ENCODE results near the gene ZMIZ2.

ZMIZ2 gene

GRCh38 chr7:44750424-44750823, 1.8 kb downstream of the ZMIZ2 start:
- Histone ChIP-seq H3K36me3 (peaks cover 0 to 32% (median 7%) of the 10 kb centered on the region in 11 experiments; a peak in 10 of 22 replicates), H3K4me1 (peaks cover 46 to 65% (median 57%) of the 10 kb centered on the region in 10 experiments), H3K9me3 (replicated peaks in 1 of 11) (no peaks in the 10 kb centered on the region), H4K20me1 (peaks cover 43 to 66% (median 55%) of the 10 kb centered on the region in 11 experiments; a peak in 20 of 22 replicates), H3K27ac (peak overlapping the region in 9 of 11 experiments; percentile 12 to 52 (median 43); a peak in 11 of 22 replicates), H3K4me2 (peak overlapping the region; percentile 87 to 100 (median 98)), H3K9ac (peak overlapping the region in 10 of 11 experiments; percentile 10 to 99 (median 95); a peak in 15 of 22 replicates), H3K4me3 (peak overlapping the region; percentile 1 to 100 (median 98); a peak in 16 of 20 replicates), H3K27me3 (no peaks in the 10 kb centered on the region)
- TF ChIP-seq Cebpa-rat (IDR thresholded peaks at IDR 0.05), result no peak

GRCh38 chr7:44750921-44751571, 2.4 kb downstream of the ZMIZ2 start:
- Histone ChIP-seq H3K36me3 (peaks cover under 1 to 38% (median 9%) of the 10 kb centered on the region in 11 experiments; a peak in 18 of 22 replicates), H3K4me3 (peak overlapping the region; percentile 1 to 100 (median 98); a peak in 13 of 20 replicates), H3K9me3 (replicated peaks in 1 of 11) (no peaks in the 10 kb centered on the region), H4K20me1 (peaks cover 49 to 72% (median 61%) of the 10 kb centered on the region in 11 experiments; a peak in 20 of 22 replicates), H3K9ac (peak overlapping the region in 10 of 11 experiments; percentile 10 to 99 (median 95); a peak in 18 of 22 replicates), H3K27me3 (no peaks in the 10 kb centered on the region), H3K4me2 (peak overlapping the region; percentile 87 to 100 (median 98)), H3K27ac (peak overlapping the region in 10 of 11 experiments; percentile 16 to 52 (median 44); a peak in 16 of 22 replicates), H3K4me1 (peaks cover 46 to 70% (median 57%) of the 10 kb centered on the region in 10 experiments)
- TF ChIP-seq Cebpa-rat (IDR thresholded peaks at IDR 0.05), result no peak

DNA sequence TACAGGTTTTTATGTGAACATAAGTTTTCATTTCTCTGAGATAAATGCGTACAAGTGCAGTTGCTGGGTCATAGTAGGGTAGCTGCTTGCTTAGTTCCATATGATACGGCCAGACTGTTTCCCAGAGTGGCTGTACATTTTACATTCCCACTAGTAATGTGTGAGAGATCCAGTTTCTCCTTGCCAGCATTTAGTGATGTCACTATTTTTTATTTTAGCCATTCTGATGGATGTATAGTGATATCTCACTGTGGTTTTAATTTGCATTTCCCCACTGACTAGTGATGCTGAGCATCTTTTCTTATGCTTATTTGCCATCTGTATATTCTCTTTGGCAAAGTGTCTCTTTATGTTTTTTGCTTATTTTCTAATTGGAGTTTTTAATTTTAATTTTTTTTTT, 4.2 kb downstream of the ZMIZ2 start:
- H3K27ac ChIP-seq, result no peak overlapping the region
- no peaks in the 10 kb centered on the region for H3K27me3 ChIP-seq
- H3K36me3 ChIP-seq, result peaks cover 16 to 54% (median 24%) of the 10 kb centered on the region in 11 experiments
- H3K4me1 ChIP-seq, result peaks cover 42 to 66% (median 54%) of the 10 kb centered on the region in 10 experiments
- H3K9me3 ChIP-seq (replicated peaks in 1 of 11), result no peaks in the 10 kb centered on the region
- H3K4me3 ChIP-seq, result no peak overlapping the region
- TF ChIP-seq Cebpa-rat (IDR thresholded peaks at IDR 0.05), result no peak
- peaks cover 56 to 87% (median 72%) of the 10 kb centered on the region in 11 experiments; a peak in 20 of 22 replicates for H4K20me1 ChIP-seq
- H3K9ac ChIP-seq, result no peak overlapping the region
- peak overlapping the region in 6 of 11 experiments; percentile 92 to 100 (median 100); a peak in 4 of 22 replicates for H3K4me2 ChIP-seq

DNA sequence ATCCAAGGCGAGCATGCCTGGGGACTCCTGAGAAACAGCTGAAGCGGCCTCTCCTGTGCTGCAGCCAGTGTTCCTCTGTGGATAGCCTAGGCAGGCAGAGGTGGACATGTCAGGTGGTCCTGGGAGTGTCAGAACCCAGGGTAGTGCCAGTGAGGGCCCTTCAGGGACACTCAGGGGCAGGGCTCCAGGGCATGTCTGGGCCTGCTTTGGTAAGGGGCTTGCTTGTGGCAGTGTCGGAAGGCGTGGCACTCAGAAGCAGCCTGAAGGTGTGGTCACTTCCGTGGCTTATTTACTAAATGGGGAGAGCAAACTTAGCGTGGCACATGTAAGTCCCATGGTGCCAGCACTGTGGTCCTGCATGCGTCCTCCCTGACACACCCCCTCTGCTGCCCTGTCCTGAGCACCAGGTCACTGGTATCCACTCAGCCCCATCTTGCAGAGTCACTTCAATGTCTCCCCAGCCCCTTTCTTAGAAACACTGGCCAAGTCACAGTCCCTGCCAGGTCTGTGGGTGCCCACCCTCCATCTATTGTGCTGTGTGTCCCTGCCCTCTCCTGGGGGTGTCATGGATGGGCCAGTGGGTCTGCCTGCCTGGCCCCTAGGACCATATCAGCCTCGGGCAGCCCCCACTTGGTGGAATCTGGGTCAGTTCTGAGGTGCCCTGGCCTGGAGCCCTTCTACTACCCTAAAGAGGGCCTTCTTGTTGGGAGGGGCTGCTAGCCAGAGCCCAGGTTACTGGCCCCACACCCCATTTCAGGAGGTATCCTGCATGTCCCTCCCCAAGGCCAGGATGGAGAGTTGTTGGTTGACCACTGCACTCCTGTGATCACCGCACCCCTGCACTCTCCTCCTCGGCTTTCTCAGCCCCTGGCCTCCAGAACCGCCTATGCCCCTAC, 6.4 kb downstream of the ZMIZ2 start:
- no peaks in the 10 kb centered on the region for H3K9me3 ChIP-seq (replicated peaks in 1 of 11)
- peak overlapping the region in 8 of 11 experiments; percentile 11 to 51 (median 26); a peak in 7 of 22 replicates for H3K9ac ChIP-seq
- TF ChIP-seq Cebpa-rat (IDR thresholded peaks at IDR 0.05), result no peak
- peaks cover 43 to 78% (median 62%) of the 10 kb centered on the region in 11 experiments; a peak in 21 of 22 replicates for H4K20me1 ChIP-seq
- no peaks in the 10 kb centered on the region for H3K27me3 ChIP-seq
- peak overlapping the region in 7 of 11 experiments; percentile 13 to 47 (median 27); a peak in 11 of 22 replicates for H3K27ac ChIP-seq
- H3K4me2 ChIP-seq, result peak overlapping the region in 3 of 11 experiments; percentile 34 to 47 (median 37); a peak in 2 of 22 replicates
- H3K36me3 ChIP-seq, result peaks cover 30 to 71% (median 43%) of the 10 kb centered on the region in 11 experiments
- peaks cover 30 to 57% (median 42%) of the 10 kb centered on the region in 10 experiments for H3K4me1 ChIP-seq
- no peak overlapping the region for H3K4me3 ChIP-seq

DNA sequence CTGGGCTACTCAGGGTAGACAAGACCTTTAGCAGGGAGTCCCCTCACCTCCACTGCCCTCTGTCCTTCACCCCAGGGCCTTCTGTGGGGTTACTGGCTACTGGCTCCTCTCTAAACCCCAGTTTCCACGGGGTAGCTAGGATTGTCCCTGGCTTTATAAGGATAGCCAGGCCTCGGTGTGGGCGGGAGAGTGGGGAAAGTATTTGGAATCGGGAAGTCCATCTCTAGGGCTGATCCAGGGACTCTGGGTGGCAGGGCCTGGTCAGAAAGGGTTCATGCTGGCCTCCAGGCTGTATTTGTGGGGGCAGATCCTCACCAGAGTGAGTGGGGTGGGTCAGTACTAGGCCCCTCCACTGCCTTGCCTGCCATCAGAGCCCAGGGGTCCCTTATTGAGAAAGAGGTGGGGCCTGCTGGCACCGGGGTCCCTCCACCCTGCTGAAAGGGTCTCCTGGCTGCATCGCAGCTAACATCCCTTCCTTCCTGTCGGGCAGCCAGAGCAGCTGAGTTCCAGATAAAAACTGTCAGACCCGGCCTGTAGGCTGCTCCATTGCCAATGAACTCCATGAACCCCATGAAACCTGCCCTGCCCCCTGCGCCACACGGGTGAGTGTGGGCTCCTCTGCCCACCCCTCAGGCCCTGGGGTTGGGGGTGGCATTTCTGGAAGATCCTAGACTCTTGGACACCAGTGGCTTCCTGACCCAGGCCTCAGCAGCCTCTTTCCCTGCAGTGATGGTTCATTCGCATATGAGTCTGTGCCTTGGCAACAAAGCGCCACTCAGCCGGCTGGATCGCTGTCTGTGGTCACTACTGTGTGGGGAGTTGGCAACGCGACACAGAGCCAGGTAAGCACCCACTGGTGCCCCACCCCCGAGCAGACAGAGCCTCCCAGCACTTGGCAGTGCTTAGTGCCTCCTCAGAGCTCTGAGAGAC, 7.3 kb downstream of the ZMIZ2 start:
- H3K9ac ChIP-seq, result peak overlapping the region in 7 of 11 experiments; percentile 13 to 51 (median 25); a peak in 7 of 22 replicates
- H3K27ac ChIP-seq, result peak overlapping the region in 8 of 11 experiments; percentile 6 to 47 (median 23); a peak in 8 of 22 replicates

GRCh38 chr7:44756904-44757303, 8.3 kb downstream of the ZMIZ2 start:
- Histone ChIP-seq H4K20me1 (peaks cover 30 to 63% (median 48%) of the 10 kb centered on the region in 11 experiments; a peak in 21 of 22 replicates), H3K4me1 (peaks cover 12 to 39% (median 24%) of the 10 kb centered on the region in 10 experiments; a peak in 19 of 20 replicates), H3K9ac (0 out of 22 replicates have a peak overlapping the region, but pooled peaks of 1 of the 11 experiments have one; percentile 23), H3K4me2 (no peak overlapping the region), H3K27me3 (no peaks in the 10 kb centered on the region), H3K9me3 (replicated peaks in 1 of 11) (no peaks in the 10 kb centered on the region), H3K27ac (no peak overlapping the region), H3K36me3 (peaks cover 46 to 76% (median 55%) of the 10 kb centered on the region in 11 experiments), H3K4me3 (no peak overlapping the region)
- no peak for TF ChIP-seq Cebpa-rat (IDR thresholded peaks at IDR 0.05)

More for the DNA sequence above, 7.3 kb downstream of the ZMIZ2 start:
- peaks cover 34 to 69% (median 53%) of the 10 kb centered on the region in 11 experiments; a peak in 21 of 22 replicates for H4K20me1 ChIP-seq
- H3K4me2 ChIP-seq, result no peak overlapping the region; a peak in 1 of 22 replicates
- no peaks in the 10 kb centered on the region for H3K9me3 ChIP-seq (replicated peaks in 1 of 11)
- no peaks in the 10 kb centered on the region for H3K27me3 ChIP-seq
- H3K36me3 ChIP-seq, result peaks cover 39 to 73% (median 52%) of the 10 kb centered on the region in 11 experiments
- TF ChIP-seq Cebpa-rat (IDR thresholded peaks at IDR 0.05), result no peak
- peaks cover 21 to 48% (median 33%) of the 10 kb centered on the region in 10 experiments for H3K4me1 ChIP-seq
- H3K4me3 ChIP-seq, result no peak overlapping the region

GRCh38 chr7:44757311-44757710, 8.7 kb downstream of the ZMIZ2 start:
- H4K20me1 ChIP-seq, result peaks cover 29 to 62% (median 48%) of the 10 kb centered on the region in 11 experiments; a peak in 21 of 22 replicates
- TF ChIP-seq Cebpa-rat (IDR thresholded peaks at IDR 0.05), result no peak
- H3K4me2 ChIP-seq, result no peak overlapping the region
- no peak overlapping the region for H3K4me3 ChIP-seq
- H3K27me3 ChIP-seq, result no peaks in the 10 kb centered on the region
- no peak overlapping the region for H3K27ac ChIP-seq
- peaks cover 50 to 75% (median 59%) of the 10 kb centered on the region in 11 experiments for H3K36me3 ChIP-seq
- H3K4me1 ChIP-seq, result peaks cover 8 to 35% (median 20%) of the 10 kb centered on the region in 10 experiments; a peak in 17 of 20 replicates
- H3K9me3 ChIP-seq (replicated peaks in 1 of 11), result no peaks in the 10 kb centered on the region
- H3K9ac ChIP-seq, result no peak overlapping the region
